ENCODE measurements around the gene TMED3.

The TMED3 gene

DNA sequence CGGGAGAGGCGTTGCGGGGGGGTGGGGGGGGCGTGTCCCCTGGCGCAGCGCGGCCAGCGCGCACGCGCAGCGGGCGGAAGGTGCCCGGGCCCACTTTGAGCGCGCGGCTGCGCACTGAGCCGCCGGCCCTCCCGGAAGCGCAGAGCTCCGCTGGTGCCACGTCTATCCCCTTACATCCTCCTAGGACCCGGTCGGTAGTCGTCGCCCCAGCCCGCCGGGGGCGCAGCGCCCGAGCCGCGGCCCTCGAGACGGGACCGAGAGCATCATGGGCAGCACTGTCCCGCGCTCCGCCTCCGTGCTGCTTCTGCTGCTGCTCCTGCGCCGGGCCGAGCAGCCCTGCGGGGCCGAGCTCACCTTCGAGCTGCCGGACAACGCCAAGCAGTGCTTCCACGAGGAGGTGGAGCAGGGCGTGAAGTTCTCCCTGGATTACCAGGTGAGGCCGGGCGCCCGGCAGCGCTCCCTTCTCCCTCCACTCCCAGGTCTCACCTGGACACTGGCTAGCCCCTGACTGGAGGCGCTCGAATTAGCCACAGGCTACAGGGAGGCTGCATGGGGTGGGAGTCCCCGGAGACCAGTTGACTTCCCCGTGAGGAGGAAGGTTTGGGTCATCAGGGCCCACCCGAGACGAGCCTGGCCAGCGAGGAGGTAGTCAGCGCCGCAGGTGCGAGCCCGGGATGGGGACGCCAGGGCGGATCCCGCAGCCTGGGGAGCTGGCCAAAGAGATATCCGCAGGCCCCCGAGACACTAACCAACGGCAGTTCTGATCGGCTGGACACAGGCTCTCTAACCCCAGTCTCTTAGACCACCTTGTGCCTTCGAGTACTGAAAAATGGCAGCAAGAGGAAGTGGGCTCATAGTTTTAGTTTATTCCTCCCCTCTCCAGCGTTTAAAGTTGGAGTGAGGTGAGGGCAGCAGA, at the start of gene TMED3:
TMED3 (plus strand) TSS at position 128 of the 916 bp plus-strand sequence; CDS start at position 266, 138 bp downstream.
- DNase-seq (ENCODE audit: low read depth in 1 of 2, low spot score in 1 of 2), result peak; percentile 63 to 71

DNA sequence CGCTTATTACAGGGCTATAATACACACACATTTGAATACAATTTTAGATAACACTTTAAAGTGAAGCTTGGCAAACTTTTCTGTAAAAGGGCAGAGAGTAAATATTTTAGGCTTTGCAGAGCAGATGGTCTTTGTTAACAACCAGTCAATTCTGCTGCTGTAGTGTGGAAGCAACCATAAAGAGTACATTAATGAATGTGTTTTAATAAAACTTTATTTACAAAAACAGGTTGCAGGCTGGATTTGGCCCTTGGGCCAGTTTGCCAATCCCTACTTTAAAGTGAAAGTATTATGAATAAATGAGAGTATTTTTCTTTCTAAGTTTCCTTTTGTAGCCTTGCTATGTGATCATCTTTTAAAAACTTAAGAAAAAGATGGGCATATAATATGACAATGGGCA, 49.1 kb upstream of the TMED3 start:
- no peak for DNase-seq (ENCODE audit: low read depth in 1 of 2, low spot score in 1 of 2)

DNA sequence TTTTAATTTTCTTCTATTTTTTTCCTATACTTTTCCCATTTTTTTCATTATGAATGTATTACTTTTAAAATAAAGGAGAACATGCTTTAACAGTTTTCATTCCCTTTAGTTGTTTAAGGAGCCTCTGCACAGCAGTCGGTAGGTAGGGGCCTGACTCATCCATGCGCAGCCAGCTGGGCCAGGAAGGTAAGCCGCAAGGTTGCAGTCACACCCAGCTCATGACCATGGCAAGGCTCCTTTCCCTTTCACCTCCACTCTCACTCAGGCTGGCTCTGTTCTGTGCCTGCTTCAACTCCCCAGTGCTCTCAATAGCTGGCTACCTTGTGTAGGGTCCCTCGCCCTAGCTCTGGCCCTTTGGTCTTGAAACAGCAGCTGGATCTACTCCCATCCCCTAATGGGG, 45.7 kb upstream of the TMED3 start:
- no peak for DNase-seq (ENCODE audit: low read depth in 1 of 2, low spot score in 1 of 2)

DNA sequence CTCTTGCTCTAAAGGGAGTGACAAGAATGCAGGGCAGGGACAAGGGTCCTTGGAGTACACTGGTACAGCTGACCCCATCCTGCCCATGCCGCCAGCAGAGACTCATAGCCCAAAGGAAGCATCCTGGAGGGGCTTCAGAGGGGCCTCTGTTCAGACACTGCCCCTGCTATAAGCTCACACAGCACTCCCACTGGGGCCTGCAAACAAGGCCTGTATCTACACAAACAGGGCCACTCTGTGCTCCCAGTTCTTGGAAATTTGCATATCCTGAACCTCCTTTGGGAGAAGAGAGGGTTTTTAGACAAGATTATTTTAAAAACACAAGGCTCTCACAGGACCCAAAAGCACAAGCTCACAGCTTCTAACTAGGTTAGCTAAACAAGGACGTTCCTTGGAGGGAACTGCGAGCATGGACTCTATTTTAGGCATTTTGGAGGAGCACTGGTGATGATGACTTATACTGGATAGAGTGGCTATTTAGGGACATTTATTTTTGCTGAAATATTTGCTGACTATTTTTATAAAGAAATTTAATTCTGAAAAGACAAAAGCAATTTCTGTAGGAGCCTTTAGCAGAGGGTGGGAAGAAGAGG, 44.8 kb upstream of the TMED3 start:
- no peak for DNase-seq (ENCODE audit: low read depth in 1 of 2, low spot score in 1 of 2)

DNA sequence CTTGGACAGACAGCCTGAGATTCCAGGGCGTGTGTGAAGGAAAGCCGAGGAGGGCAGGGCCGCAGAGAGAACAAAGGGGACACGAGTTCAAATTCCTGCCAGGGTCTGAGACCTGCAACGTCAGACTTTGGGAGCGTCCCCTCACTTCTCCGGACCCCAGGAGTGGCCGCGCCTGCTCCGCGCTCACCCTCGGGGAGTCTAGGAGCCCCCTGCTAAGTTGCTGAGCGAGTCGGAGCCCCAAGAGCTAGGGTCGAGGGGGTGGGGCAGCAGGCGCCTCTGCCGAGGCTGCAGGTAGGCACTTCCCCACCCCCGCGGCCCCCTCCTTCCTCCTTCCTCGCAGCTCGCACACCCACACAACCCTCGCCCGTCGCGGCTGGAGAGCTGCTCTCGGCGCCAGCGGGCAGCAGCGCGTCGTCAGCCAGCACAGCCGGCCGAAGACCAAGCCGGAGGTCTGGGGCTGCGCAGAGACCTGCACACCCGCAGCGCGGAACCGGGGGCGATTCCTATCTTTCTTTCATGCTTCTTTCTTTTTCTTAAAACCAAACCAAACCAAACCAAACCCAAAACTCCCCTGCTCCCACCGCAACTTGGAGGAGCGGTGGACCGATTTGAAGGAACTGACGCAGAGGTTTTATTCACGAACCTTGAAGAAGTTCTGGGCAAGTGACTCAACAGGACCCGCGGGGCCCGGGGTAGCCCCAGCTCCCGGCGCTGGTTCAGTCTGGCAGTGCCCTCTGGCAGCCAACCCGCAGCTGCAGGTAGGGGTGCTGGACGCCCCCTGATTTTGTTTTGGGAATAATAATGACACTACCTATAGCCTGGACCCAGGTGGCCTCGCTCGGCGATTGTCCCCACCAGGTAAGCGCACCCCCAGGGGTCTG, 28.3 kb upstream of the TMED3 start, which contains the start of gene ANKRD34C:
ANKRD34C (plus strand) TSS at position 352 of the 881 bp plus-strand sequence. CDS start 10,563 bp downstream, outside the sequence.
- no peak for DNase-seq (ENCODE audit: low read depth in 1 of 2, low spot score in 1 of 2)

DNA sequence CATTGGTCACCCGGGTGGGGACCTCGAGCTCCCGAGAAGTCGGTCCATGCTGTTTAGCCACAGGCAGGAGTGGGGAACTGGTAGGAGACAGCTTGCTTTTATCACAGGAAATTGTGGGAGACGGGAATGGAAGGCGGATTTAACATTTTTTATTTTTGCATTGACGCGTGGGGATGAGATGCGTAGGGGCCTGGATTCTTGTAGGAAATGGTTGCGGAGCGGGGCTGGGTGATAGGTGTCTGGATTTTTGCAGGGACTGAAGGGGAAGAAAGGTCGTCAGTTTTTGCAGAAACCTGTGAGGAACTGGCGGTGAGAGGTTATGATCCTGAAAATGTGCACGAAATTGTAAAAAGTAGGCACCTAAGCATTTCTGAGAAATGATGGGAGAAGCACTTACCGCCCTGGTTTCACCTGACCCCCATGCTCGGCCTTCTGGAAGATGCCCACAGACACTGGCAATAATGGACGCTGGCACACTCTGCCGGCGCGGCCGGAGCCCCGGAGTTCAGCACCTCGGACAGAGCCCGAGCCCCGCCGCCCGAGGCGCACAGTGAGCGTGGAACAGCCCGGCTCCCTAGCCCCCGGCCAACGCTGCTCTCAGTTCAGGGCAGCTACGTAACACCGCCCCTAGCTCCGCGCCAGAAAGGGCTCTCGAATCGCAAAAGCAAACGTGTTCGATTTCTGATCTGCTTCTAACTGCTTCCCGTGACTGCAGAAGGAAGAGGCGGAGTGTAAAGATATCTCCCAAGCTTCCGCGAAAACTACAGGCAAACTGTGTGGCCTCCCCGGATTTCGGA, 27.5 kb upstream of the TMED3 start:
- no peak for DNase-seq (ENCODE audit: low read depth in 1 of 2, low spot score in 1 of 2)

DNA sequence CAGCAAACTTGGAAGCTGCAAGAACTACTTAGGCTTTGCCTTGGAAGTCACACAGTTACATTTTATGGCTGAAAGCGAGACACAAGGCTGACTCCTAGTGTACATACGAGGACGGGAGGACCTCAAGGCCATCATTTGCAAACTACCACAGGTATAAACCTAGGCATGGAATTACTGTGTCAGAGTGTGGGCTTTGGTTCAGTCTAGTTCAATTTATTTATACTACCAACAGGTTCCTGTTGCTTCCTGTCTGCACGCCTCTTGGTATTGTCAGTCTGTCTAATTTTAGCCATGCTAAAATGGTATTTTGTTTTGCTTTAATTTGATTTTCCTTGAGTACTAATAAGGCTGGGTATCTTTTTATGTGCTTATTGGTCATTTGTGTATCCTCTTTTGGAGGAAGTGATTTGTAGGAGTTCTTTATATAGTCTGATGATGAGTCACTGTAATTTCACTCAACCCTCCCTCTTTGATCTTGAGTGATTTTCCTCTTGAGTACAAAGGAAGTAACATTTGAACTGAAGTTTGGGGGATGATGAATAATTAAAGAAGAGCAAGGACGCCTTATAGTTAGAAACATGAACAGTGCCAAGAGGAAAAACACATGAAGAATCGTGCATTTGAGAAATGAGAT, 20.2 kb upstream of the TMED3 start:
- no peak for DNase-seq (ENCODE audit: low read depth in 1 of 2, low spot score in 1 of 2)

DNA sequence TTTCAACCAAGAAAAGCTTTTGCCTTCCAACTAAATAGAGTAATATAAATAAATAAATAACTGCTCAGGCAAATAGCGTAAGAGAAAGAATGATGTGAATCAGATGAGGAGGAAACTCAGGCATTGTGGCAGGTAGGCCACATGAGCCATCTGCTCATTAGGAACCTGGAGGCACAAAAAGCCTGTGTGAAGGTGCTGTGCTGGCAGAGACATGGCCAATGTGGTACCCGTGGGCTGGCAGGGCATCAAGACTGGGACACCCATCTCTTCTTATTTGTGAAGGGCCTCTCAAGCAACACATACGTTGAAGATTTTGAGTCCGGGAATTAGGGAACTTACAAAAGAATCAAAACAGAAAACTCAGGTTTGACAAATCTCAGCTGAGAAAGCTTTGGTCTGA, 18.9 kb upstream of the TMED3 start:
- DNase-seq (ENCODE audit: low read depth in 1 of 2, low spot score in 1 of 2), result no peak

DNA sequence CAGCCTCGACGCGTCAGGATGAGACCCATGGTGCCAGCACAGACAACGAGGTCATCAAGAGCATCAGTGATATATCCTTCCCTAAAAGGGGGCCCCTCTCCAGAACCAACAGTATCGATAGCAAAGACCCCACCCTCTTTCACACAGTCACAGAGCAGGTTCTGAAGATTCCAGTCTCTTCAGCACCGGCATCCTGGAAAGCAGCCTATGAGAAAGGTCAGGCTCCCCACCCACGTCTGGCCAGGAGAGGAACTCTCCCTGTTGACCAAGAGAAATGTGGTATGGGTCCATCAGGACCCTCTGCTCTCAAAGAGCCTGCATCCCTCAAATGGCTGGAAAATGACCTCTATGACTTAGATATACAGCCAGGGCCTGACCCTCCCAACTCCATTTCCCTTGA, 16.8 kb upstream of the TMED3 start:
- DNase-seq (ENCODE audit: low read depth in 1 of 2, low spot score in 1 of 2), result no peak

DNA sequence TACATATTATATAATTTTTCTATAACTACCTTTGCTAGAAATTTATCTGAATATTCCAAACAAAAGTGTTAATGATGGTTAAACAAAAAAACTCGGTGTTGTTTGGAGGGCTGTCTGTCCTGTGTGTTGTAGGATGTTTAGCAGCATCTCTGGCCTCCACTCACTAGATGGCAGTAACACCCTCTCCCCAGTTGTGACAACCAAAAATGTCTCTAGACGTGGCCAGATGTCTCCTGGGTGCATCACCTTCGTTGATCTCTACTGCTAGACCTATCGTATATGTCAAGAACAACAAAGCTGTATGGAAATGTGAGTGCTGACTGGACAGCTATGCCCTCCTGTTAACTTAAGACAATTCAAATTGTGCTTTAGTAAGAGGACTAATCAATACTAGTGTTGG, 14.3 kb upstream of the TMED3 start:
- no peak for DNase-seq (ENCODE audit: low read depth in 1 of 2, low spot score in 1 of 2)

DNA sequence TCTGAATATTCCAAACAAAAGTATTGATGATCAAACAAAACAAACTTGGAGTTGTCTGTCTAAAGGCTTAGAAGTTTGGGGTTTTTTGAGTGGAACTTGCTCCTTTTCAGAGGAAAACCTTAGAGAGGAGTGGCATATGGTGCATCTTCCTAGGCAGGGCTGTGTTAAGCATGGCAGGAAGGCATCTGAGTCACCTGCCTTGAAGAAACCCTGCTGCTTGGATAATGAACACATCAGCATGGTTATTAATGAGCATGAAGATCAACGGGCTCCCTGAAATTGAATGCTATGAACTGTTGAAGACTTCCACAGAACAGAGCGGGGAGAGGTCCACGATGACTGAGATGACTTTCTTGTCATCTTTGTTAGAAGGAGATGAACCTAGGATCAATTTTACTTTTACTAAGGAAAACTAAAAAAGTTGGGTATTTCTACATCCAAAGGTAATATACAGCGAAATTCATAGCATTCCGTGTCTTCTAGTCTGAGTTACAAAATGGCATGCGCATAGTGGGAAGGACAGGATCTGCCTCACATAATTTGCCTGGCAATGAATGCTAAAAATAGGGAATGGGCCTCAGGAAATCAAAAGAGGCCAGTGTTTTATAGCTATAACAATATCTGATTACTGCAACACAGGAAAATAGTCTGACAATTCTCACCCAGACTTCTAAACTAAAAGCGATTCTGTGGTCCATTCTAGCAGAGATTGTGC, 11.6 kb upstream of the TMED3 start:
- DNase-seq (ENCODE audit: low read depth in 1 of 2, low spot score in 1 of 2), result no peak

DNA sequence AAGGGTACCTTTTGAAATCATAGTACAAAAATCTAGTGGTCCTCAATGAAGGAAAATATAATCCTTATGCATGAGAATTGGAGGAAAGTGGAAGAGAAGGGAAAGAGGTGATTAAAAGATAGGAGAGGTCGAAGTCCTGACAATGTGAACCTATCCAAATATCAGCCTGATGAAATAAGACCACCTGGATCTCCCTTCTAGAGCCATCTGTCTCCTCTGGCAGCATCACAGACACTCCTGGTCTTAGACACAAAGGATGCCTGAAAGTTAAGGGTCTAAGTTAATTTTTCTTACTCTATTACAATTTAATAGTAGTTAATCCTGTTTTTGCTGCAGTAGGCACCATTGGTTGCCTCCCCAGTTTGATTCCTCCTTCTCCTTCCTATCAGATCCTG, 11.1 kb upstream of the TMED3 start:
- no peak for DNase-seq (ENCODE audit: low read depth in 1 of 2, low spot score in 1 of 2)

DNA sequence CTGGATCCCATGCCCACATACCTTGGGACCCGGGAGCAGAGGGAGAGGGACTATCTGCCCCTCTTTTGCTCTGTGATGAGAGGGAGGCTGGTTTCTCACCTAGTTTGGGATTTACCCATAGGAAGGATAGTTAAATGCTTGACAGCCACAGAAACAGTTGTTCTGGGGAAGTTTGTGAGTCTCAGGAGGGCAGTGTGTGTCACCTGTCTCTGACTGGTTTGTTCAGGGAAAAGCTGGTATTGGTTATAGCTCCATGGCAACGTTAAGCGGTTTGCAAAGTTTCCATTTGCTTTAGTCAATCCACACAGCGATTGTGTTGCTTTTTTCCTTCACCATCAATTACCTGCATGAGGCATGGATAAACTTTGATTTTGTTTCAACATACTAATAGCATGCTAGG, 3.7 kb upstream of the TMED3 start:
- DNase-seq (ENCODE audit: low read depth in 1 of 2, low spot score in 1 of 2), result no peak

DNA sequence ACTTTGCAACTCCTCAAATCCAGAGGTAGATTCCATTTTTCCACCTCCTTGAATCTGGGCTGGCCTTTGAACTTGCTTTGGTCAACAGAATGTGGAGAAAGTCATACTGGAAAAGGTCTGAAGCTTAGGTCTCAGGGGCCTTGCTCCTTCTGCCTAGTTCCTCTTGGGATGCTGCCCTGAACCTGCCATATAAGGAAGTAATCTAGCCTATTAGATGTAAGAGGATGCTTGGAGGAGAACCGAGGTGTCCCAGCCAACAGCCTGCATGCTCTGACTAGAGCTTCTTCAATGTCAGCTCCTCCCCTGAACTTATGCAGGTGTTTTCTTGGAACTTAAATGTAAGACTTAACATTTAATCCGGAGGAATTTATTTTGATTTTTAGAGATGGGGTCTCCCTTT, 2.0 kb upstream of the TMED3 start:
- no peak for DNase-seq (ENCODE audit: low read depth in 1 of 2, low spot score in 1 of 2)

DNA sequence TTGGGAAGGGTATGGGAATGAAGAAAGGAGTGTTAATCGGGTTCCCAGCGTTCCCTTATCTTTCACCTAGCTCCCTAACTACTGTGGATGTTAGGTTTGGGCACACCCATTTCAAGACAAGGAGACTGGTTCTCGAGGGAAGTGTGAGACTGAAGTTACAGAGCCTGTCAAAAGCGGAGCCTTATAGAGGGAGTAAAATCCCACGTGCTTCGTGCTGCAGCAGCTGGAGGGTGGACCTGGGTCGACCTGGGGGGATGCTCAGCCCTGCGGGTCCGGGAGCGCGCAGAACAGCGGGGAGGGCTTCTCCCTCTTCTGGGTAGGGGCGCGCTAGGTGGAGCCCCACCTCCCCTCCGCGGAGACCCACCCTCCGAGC, 314 bp upstream of the TMED3 start:
- no peak for DNase-seq (ENCODE audit: low read depth in 1 of 2, low spot score in 1 of 2)

DNA sequence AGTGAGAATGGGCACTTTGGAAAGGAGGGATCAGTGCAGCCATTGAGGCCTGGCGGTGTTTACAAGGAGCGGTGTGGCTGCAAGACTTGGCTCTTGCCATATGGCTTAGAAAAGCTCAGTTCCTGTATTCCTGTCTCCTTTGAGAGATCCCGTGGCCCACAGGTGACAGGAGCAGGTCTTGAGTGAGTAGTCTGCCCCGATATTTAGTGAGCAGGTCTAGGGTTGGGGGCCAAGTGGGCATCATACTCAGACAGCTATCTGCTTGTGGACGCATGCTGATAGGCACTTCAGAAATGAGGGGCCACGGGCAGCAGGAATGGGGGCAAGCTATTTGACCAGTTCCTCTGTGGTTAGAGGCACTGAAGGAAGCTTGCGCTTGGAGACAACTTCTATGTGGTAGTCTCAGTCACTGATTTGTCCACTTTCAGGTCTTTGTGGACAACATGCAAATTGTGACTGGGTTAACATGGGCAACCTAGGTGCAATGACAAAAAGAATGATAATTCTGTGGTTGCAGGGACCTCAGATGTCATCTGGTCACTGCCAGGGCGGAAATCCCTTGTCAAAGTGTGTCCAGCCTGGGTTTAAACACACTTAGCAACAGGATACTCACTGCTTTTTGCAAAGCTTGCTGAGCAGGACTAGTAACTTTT, 1.1 kb downstream of the TMED3 start:
- no peak for DNase-seq (ENCODE audit: low read depth in 1 of 2, low spot score in 1 of 2)

DNA sequence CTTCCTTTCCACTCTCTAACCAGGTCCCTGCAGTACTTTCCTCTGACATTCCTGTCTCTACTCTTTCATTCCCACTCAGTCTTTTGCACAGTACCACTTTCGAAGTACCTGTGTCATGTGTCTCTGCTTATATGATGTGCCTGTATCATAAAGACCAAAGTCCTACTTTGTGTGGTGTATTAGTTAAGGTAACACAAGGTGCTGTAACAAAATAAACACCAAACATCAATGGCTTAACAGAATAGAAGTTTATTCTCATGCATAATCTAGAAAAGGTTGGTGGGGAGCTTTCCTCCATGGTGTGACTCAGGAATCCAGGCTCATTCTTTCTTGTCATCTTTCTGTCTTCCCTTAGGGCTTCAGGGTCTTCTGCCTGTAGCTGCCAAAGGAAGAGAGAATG, 3.3 kb downstream of the TMED3 start:
- DNase-seq (ENCODE audit: low read depth in 1 of 2, low spot score in 1 of 2), result no peak

DNA sequence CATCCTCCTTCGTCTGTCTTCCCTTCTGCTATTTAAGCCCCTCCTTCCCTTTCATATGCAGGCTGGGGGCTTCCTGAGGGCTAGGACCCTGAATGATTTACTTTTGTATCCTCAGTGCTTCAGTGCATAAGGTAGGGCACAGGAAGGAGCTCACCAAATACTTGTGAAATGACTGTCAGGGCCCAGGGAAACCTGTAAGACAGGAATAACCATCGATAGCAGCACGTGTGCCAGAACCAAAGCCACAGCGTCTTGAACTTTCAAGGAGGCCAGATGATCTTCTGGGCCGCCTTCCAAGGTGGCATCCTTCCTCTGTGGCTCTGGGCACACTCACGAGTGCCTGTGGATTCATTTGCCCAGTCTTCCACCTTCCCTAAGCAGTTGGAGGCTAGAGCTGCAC, 3.9 kb downstream of the TMED3 start:
- no peak for DNase-seq (ENCODE audit: low read depth in 1 of 2, low spot score in 1 of 2)

DNA sequence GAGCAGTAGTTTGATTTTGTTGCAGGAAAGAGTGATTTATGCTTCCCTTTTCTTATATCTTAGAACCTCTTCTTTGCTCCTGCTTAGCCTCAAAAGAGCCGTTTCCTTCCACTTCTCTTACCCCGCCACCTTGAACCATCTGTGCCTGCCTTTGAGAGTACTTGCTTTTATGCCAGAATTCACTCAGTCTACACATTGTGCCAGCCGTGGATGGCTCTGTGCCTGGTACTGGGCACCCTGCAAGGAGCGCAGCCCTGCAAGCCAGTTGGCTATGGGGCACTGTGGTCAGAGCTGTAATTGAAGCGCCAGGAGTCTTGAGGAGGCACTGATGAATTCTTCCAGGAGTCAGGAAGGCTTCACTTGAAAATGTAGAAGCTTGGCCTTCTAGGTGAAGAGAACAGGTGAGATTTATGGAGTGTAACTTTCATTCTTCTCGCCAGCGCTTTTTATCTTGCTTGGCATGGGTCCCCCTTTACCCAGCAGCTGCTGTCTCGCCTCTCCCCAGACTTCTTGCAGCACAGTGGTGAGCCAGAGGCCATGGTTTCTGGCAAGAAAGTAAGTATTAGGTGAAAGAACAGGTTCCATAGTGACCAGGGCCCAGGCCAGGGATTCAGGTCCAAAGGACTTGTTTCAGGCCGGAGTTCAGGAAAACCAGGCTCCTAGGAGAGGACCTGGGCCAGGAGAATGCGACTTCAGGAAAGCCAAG, 4.9 kb downstream of the TMED3 start:
- DNase-seq (ENCODE audit: low read depth in 1 of 2, low spot score in 1 of 2), result no peak

All from activated CD4-positive, alpha-beta T cell treated with anti-CD3 and anti-CD28 coated beads, Interleukin-2, amount 50 U/mL, for 24 hours (primary cell).